Measurements from ENCODE around the gene DHRS3. TPM values are rescaled to one million over a fixed set of nuclear protein-coding genes. Genes with fewer than 3 reads are reported as not detected.

Gene DHRS3, protein sequence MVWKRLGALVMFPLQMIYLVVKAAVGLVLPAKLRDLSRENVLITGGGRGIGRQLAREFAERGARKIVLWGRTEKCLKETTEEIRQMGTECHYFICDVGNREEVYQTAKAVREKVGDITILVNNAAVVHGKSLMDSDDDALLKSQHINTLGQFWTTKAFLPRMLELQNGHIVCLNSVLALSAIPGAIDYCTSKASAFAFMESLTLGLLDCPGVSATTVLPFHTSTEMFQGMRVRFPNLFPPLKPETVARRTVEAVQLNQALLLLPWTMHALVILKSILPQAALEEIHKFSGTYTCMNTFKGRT
- 159 TPM for total RNA-seq

DNA sequence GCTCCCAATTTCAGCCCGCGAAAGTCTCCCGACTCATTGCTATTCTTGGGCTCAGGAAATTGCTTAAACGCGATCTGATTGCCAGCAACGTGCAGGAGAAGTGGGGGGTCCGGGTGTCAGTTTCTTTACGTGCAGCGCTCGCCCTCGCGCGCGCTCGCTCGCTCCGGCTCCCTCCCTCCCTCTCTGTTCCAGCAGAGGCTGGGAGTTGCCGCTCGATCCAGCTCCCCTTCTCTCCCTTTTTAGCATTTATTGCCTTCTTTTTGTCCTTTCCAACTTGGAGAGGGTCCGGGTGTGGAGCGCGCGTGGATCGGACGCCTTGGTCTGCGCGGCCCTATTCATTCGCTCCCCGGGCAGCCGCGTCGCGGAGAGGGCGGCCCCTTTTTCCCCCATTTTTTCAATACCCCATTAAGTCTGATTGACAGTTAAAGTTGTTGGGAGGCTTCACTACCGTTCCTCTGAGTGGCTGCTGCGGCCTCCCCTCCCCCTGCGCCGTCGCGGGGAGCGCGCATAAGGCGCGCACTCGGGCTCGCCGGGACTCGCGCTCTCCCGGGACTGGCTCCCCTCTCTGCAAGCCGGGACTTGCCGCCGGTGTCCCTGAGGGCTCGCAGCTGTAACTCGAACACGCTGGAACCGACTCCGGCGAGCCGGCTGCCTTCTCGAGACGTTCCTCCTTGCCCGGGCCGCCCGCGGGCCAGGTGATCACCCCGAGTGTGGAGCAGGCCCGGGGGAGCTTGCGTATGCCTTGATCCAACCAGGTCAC is at the start of gene DHRS3:
TSS of gene DHRS3 (minus strand) at position 310 of the 760 bp plus-strand sequence. CDS start 862 bp downstream, outside the sequence.

DNA sequence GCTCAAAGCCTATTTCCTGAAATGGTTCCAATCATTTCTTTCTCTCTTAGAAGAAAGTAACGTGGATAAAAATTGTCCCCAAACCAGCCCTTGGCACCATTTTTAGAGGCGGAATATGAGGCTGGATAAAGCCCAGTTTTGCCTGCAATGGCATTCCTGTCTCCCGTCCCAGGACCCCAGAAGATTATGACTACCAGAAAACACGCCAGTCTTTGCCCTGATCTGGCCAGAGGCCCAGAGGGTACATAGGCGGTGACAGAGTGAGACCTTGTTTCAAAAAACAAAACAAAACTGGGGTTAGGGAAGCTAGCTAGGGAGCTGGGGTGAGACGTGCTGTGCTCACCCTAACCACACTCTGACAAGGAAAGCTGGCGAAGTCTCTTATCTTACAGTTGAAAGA is 25.8 kb upstream of the DHRS3 start, which contains the start of gene AADACL4:
TSS of gene AADACL4 (plus strand) at position 301 of the 400 bp plus-strand sequence. CDS start 462 bp downstream, outside the sequence.

Small RNAs within 50 kb of the gene (small RNA-seq; reads per million reads assigned to genes)
- gene MIR6730 (ENCODE audit: low replicate concordance) (not detected), gene RNU6ATAC18P (ENCODE audit: low replicate concordance) (not detected)

Other genes starting within 250 kb of the DHRS3 start
- 0.82 TPM for gene AADACL4, start 25.9 kb upstream of the DHRS3 start, total RNA-seq
- gene AADACL3, start 97.9 kb upstream of the DHRS3 start, total RNA-seq: not detected
- gene CFAP107, start 128.0 kb upstream of the DHRS3 start, total RNA-seq: 0.12 TPM
- gene PRAMEF12, start 155.5 kb upstream of the DHRS3 start, total RNA-seq: not detected
- gene PRAMEF1, start 173.2 kb upstream of the DHRS3 start, total RNA-seq: not detected
- gene PRAMEF11, start 213.2 kb upstream of the DHRS3 start, total RNA-seq: not detected
- gene HNRNPCL1, start 230.5 kb upstream of the DHRS3 start, total RNA-seq: not detected
- gene PRAMEF2, start 238.9 kb upstream of the DHRS3 start, total RNA-seq: not detected

Data from metanephros (tissue), 2 donors.